HG03469 (cell line): Measurements from ENCODE around the gene CEND1.

Source experiments
- ATAC-seq: cut with Tn5 transposase; IDR thresholded peaks from one replicate; pipeline ENCODE4 v1.9.1; 2021; ENCODE audit warnings: mild to moderate bottlenecking, moderate library complexity, moderate number of reproducible peaks; ENCODE audit not compliant: unreplicated experiment

The CEND1 gene

GRCh38 chr11:789943-790342 lies at the start of gene CEND1:
Gene CEND1 (minus strand): TSS chr11:790090. CDS start chr11:788576, 1,514 bp downstream.
- ATAC-seq = no peak

- no peak for ATAC-seq
These were observed 49.4 kb upstream of the CEND1 start for GRCh38 chr11:839280-839623.

DNA sequence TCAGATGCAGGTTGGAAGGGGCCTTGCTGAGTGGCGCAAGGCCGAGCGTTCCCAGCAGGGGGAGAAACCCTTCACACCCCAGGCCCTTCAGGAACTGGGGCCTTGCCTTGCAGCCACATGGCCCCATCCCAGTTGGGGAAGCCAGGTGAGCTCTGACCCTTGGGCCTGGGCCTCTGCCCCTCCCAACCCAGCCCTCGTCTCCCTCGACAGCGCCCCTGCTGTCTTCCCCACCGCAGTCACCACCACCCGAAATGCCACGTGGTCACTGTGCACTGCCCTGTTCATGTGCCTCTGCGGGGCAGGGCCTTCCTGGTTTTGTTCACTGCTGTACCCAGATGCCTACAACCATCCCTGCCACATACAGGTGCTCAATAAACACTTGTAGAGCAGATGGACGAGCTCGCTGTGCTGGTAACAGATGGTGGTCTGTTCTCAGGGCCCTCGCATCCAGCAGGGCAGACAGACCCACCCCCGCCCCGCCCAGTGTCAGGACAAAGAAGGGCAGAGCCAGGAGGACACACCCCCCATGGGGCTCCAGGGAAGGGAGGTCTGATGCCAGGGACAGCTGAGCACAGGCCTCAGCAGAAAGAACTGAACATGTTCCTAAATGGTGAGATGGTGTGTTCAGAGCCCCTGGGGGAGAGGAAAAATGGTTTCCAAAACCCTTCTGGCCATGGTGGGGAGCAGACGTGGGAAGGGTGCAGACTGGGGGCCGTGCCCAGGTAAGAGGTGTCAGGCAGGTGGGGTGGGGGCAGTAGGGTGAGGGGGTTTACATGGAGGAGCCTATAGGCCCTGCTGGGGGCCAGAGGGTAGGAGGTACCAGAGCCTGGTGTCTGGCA lies 48.8 kb upstream of the CEND1 start:
- no peak for ATAC-seq

- no peak for ATAC-seq
These were observed 48.1 kb upstream of the CEND1 start for GRCh38 chr11:837990-838307.

DNA sequence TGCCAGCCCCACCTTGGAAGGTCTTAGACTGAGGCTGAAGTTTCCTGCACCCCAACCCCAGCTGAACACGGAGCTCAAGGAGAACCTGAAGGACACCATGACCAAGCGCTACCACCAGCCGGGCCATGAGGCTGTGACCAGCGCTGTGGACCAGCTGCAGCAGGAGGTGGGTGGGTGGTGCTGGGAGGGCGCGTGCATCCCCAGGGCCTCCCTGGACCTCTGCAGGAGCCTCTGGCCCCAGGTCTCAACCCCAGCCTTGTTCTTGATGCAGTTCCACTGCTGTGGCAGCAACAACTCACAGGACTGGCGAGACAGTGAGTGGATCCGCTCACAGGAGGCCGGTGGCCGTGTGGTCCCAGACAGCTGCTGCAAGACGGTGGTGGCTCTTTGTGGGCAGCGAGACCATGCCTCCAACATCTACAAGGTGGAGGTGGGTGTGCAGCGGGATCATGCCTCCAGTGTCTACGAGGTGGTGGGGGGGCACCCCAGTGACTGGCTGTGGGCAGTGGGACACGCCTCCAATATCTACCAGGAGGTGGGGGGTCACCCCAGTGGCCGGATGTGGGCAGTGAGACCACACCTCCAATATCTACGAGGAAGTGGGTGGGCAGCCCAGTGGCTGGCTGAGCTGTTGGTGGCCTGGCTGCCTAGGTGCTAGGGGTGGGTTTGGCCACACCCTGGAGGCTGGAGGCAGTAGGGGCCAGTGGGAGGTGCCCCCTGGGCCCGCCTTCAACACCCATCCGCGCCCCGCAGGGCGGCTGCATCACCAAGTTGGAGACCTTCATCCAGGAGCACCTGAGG lies 47.5 kb upstream of the CEND1 start:
- no peak for ATAC-seq

- no peak for ATAC-seq
These were observed 46.8 kb upstream of the CEND1 start for GRCh38 chr11:836700-837099.

DNA sequence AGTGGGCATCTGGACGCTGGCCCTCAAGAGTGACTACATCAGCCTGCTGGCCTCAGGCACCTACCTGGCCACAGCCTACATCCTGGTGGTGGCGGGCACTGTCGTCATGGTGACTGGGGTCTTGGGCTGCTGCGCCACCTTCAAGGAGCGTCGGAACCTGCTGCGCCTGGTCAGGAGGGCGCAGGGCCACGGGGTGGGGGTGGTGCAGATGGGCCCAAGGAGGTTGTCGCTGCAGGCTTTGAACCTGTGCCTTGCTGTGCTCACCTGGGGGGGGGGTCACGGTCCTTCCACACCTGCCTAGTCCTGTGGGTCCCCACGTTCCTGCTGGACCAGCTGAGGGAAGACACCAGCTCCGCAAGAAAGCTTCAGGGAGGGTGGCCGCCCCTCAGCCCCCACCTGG lies 46.4 kb upstream of the CEND1 start:
- no peak for ATAC-seq

GRCh38 chr11:834371-835316 lies 44.8 kb upstream of the CEND1 start:
- no peak for ATAC-seq

- no peak for ATAC-seq
These were observed 44.0 kb upstream of the CEND1 start for GRCh38 chr11:833849-834311.

DNA sequence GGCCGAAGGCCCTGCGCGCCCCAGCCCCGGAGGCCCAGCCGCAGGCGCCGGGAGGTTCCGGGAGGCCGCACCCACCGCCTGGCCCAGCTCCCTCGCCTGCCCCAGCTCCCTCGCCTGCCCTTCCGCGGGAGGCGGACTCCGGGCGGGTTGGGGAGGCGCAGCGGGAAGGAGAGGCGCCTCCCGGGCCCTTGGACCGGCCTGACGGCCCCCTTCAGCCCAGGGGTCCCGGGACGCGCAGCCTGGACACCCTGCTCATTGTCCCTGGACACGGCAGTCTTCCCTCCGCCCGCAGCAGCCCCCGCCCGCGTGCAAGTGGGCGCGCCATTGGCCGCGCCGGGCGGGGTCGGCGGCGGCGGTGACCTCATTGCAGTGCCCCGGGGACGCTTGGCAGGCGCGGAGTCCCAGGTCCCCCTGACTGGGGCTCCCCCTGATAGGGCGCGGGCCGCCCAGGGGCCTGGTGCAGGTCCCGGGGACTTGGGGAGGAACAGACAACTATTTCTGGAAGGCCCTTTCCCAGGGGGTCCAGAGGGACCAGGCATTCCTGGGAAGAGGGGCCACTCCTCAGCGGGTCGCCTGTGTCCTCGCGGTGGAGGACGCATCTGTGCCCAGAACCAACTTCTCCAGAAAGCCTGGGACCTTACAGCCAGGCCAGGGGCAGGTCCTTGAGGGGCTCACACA lies 43.4 kb upstream of the CEND1 start:
- no peak for ATAC-seq

DNA sequence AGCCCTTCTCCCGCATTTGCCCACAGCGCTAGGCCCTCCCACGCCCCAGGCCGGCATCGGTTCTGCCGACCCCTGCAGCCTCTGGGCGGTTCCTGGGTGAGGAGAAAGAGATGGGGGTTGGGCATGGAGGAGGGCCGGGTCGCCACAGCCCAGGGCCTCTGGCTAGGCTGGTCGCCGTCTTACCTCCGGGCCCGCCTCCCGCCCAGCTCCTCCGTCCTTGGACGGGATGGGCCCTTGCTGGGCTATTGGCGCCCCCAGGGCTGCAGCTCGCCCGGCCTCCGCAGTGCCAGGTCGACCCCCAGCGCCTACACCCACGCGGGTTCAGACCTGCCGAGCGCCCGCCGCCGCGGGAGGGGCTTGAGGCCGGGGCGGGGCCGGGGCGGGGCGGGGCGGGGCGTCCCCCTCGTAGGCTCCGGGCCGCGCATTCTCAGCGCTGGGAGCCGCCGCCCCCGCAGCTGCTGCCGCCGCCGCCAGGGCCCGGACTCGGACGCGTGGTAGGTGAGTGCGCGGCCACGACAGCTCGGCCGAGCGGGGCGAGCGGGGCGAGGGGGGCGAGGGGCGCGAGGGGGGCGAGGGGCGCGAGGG lies 42.7 kb upstream of the CEND1 start, which contains the start of gene CD151:
Gene CD151, plus strand, starts transcription at position 424 of the 585 bp plus-strand sequence. CDS start 3,118 bp downstream, outside the sequence.
- ATAC-seq = no peak

DNA sequence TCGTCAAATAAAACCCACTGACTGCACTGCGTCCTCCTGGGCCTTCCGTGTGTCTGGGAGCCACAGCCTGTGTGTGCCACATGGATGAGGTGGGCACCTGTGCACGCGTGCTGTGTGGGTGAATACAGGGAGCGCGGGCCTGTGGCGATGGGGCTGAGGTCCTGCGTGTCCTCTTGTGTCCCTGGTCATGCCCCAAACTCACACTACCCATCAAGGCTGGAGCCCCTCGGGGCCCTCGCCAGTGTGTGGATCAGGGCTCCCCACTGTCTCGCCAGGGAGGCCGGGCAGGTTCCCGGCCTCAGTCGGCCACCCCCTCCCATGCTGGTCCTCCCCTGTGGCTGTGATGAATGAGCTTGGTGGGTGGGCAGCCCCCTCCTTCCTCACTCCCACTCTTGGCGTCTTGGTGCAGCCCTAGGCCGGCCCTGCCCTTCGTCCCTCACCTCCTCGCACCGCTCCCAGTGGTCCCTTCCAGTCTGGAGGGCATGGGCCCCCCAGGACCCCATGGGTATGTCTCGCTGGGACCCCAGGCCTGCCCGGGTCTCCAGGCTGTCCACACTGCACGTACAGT lies 42.2 kb upstream of the CEND1 start:
- no peak for ATAC-seq

- ATAC-seq = no peak
These were observed 41.4 kb upstream of the CEND1 start for GRCh38 chr11:831118-831864.

GRCh38 chr11:830295-831117 lies 40.6 kb upstream of the CEND1 start:
- no peak for ATAC-seq

DNA sequence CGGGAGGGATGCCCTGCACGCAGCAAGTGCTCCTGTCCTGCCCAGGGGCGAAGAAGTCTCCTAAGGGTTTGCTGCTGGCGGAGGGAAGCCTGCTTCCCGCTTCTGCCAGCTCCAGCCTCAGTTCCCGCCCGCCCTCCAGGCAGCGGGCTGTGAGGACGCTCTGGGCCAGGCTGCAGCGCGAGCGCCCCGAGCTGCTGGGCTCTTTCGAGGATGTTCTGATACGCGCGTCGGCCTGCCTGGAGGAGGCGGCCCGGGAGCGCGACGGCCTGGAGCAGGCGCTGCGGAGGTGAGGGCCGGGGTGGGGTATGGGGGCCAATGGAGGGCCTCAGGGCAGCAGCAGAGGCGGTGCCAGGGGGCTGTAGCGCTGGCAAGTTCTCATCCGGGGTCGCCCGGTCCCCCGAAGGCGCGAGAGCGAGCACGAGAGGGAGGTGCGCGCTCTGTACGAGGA lies 40.0 kb upstream of the CEND1 start:
- ATAC-seq = no peak

GRCh38 chr11:829176-829846 lies 39.4 kb upstream of the CEND1 start:
- ATAC-seq = no peak

DNA sequence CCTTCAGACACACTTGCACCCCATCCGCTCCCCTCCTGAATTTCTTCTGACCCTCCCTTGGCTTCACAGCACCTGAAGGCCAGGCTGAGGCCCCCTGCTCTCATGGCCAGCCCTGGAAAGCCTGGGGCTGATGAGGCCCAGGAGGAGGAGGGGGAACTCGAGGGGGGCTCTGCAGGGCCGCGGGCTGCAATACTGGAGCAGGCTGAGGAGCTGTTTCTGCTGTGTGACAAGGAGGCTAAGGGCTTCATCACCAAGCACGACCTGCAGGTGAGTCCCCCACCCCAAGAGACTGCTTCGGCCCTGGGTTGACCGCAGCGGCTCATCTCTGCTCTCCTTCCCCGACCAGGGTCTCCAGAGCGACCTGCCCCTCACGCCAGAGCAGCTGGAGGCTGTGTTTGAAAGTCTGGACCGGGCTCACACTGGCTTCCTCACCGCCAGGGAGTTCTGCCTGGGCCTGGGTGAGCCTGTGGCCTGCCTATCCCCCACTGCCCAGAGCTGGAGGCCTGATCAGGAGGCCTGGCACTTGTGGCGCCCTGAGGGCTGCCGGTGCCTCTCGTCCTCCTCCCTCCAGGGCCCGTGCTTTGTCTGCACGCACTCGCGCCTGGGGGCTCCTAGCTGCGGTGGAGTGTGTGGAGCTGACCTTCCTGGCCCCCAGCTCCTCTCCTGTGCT lies 38.8 kb upstream of the CEND1 start:
- ATAC-seq = no peak
